Stimulated activated CD4-positive, alpha-beta T cell treated with anti-CD3 and anti-CD28 coated beads, Interleukin-2, amount 100 ng/mL, for 48 hours (primary cell): ENCODE measurements around the gene SHISA3.

Experiments
- DNase-seq, 2 donors: peaks; one replicate each; pipeline ENCODE4 v3.0.0-alpha.2; 2020

The SHISA3 gene

GRCh38 chr4:42392436-42392835 lies 4.9 kb upstream of the SHISA3 start:
- no peak for DNase-seq

- DNase-seq: no peak
Measured at GRCh38 chr4:42395595-42395994, 1.7 kb upstream of the SHISA3 start.

- no peak for DNase-seq
Measured at GRCh38 chr4:42396361-42396751, 932 bp upstream of the SHISA3 start.

GRCh38 chr4:42397635-42398170 lies 415 bp downstream of the SHISA3 start:
- DNase-seq: no peak

GRCh38 chr4:42398171-42398870 lies 1.0 kb downstream of the SHISA3 start:
- peak in 1 of 2 donors; percentile 29 for DNase-seq

DNA sequence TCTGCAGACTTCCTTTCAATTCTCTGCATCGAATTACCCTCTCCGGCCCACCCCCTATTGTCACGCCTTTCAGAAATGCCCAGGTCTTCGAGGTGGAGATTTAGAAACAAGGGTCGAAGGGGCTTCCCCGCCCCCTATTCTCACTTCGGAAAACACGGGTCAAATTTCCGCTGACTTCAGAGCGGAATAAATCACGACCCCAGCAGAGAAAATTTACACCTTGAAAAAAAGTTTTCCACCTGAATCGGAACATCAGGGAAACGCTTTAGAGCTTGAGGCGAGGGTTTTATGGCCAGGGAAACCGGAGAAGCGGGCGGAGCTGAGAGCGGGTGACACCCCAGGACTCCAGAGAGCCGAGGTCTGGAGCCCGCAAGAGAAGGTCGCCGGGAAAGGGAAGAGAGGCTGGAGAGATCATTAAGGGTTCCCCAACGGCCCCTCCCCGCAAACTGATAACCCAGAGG lies 1.6 kb downstream of the SHISA3 start:
- DNase-seq: no peak

GRCh38 chr4:42399393-42399792 lies 2.1 kb downstream of the SHISA3 start:
- DNase-seq: no peak

DNA sequence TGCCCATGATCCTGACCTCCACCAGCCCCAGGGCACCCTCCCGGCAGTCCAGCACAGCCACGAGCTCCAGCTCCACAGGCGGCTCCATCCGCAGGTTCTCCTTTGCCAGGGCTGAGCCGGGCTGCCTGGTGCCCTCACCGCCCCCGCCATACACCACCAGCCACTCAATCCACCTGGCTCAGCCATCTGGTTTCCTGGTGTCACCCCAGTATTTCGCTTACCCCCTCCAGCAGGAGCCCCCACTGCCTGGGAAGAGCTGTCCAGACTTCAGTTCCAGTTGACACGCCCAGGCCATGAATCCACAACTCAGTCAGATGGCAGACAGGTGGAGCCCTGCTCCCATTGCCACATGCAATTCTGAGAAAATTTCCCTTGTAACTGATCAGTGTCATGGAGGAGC lies 3.9 kb downstream of the SHISA3 start:
- no peak for DNase-seq

- DNase-seq: no peak
Measured at GRCh38 chr4:42404001-42404400, 6.7 kb downstream of the SHISA3 start.

- no peak for DNase-seq
Measured at GRCh38 chr4:42410446-42410845, 13.2 kb downstream of the SHISA3 start.

GRCh38 chr4:42411803-42412202 lies 14.5 kb downstream of the SHISA3 start:
- no peak for DNase-seq

- no peak for DNase-seq
Measured at GRCh38 chr4:42412251-42412650, 15.0 kb downstream of the SHISA3 start.

GRCh38 chr4:42415281-42415680 lies 18.0 kb downstream of the SHISA3 start:
- no peak for DNase-seq

DNA sequence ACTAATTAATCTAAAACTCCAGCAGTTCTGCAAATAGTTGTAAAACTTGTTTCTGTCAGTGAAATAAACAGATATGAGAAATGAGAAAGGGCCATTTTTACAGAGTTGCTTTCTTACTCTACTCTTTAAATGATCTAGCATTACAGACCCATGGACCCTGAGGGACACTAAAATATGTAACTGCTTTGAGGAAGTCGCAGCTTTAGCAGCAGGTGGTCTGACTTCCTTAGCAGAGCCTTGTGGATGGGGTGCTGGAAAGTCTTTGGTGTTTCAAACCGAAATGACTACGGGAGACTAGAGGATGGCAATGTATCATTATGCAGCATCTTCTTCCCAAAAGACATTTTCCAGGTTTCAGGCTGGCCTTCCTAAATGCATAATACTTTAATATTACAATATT lies 18.7 kb downstream of the SHISA3 start:
- no peak for DNase-seq

- no peak for DNase-seq
Measured at GRCh38 chr4:42417550-42417949, 20.3 kb downstream of the SHISA3 start.

GRCh38 chr4:42420140-42420539 lies 22.9 kb downstream of the SHISA3 start:
- no peak for DNase-seq

- DNase-seq: no peak
Measured at GRCh38 chr4:42425146-42426065, 28.1 kb downstream of the SHISA3 start.

DNA sequence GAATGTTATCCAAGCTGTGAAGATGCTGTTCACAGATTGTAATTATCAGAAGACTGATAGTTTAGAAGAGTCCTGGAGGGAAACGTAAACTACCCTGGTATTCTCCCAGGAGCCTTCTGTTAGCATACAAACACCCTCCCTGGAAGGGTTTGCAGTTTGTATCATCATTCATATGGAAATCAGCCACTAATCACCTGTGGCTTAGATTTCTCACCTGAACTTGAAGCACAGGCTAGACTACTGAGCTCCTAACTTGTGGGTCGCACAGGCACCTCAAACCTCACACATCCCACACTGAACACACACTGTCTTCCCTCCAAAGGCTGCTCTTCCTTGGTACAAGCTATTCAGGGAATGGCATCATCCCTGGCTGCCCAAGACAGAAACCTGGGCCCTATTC lies 30.7 kb downstream of the SHISA3 start:
- no peak for DNase-seq

GRCh38 chr4:42436928-42437565 lies 39.8 kb downstream of the SHISA3 start:
- no peak for DNase-seq

DNA sequence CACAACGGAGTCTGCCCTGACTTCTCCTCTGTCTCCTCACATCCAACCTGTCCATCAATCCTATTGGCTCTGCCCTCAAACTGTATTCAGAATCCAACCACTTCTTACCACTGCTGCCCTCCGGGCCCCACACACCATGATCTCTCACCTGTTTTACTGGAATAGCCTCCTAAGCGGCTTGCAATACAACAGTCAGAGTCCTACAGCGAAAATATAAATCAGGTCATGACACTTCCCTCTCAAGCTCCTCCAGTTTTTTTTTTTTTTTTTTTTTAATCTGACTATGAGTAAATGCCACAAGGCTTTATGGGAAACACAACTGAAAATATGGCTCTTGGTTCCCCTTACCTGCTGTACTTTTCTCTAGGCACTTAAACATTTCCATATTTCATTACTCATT lies 42.8 kb downstream of the SHISA3 start:
- DNase-seq: no peak

DNA sequence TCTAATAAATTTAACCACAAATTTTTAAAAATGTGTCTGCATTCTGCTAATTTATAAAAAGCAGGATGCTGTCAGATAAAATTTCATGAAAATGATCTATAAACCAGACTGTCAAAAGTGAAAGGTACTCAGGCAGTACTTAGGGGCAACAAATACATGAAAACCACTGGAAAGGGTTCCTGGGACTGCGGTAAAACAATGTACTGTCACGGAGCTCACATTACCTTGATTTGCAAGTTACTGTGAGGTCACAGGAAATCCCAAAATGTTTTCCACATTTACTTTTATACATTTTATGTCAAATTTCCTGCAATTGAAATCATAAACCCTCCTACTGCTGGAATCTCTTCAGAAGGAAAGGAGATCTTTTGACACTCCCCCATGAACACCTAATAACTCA lies 45.3 kb downstream of the SHISA3 start:
- no peak for DNase-seq

DNA sequence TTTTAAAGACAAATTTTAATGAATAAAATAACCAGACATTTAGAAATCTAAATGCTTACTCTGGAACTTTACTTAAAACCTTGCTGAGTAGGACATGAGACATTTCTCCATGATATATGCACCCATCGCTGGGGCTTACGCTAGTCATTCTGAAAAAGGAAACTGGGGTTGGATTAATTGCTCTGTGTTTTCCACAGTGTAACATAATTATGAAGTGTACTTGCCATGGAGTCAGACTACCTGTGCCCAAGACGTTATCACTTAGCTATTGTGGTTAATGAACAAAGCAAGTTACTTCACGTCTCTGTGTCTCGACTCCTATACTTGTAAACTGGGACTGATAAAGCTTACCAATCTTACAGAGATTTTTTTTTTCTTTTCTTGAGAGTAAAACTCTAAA lies 47.8 kb downstream of the SHISA3 start:
- no peak for DNase-seq

GRCh38 chr4:42446823-42447222 lies 49.5 kb downstream of the SHISA3 start:
- DNase-seq: no peak
